Activated T-helper 2 cell treated with anti-CD3 and anti-CD28 coated beads, Interferon-gamma antibody, Interleukin-2, Interleukin-4, amounts not matched to agents 10 μg/mL and 5 μg/mL and 100 μg/mL, durations not matched to agents 14 hours and 24 hours and 36 hours (primary cell): ENCODE measurements around the gene STRA8. TPM values are rescaled to one million over a fixed set of nuclear protein-coding genes. Genes with fewer than 3 reads are reported as not detected.

Source experiments
- DNase-seq: peaks from one replicate; pipeline ENCODE4 v3.0.0; 2021; ENCODE audit warnings: low spot score
- H3K27ac Mint-ChIP-seq: one replicate; pipeline ENCODE4 v1.8.0; 2021; ENCODE audit warnings: mixed read lengths
- H3K27me3 Mint-ChIP-seq: one replicate; pipeline ENCODE4 v1.8.0; 2021; ENCODE audit warnings: low read depth, mixed read lengths
- H3K36me3 Mint-ChIP-seq: one replicate; pipeline ENCODE4 v1.8.0; 2021; ENCODE audit warnings: low read depth, mixed read lengths
- H3K4me1 Mint-ChIP-seq: one replicate; pipeline ENCODE4 v1.8.0; 2021; ENCODE audit warnings: low read depth, mixed read lengths
- H3K4me3 Mint-ChIP-seq: one replicate; pipeline ENCODE4 v1.8.0; 2021; ENCODE audit warnings: low read depth, mild to moderate bottlenecking, moderate library complexity, mixed read lengths
- H3K9me3 Mint-ChIP-seq: one replicate; pipeline ENCODE4 v1.8.0; 2021; ENCODE audit warnings: mixed read lengths
- intact Hi-C: fragments of 100-400 bp; cut with micrococcal nuclease; formaldehyde crosslinking; loops from one replicate; pipeline ENCODE4 v1.15.1; 2023
- total RNA-seq: library from RNA; stranded (reverse); gene quantifications from 2 replicates; pipeline ENCODE4 v1.2.3, GENCODE V29; 2022

Gene STRA8
- total RNA-seq, result not detected in 2 replicates

GRCh38 chr7:135233570-135233969, at the start of gene STRA8:
STRA8 (plus strand) TSS chr7:135233838; CDS start chr7:135240525, 6,687 bp downstream.
- intact Hi-C loops, result no loop called here
- H3K27ac Mint-ChIP-seq, result no peak within 1 kb of the TSS
- H3K27me3 Mint-ChIP-seq, result peaks cover 1% of the 10 kb centered on the region

GRCh38 chr7:135184254-135184841, 49.3 kb upstream of the STRA8 start:
- no peak for DNase-seq
- Mint-ChIP-seq H3K4me3 (no peak overlapping the region), H3K4me1 (peaks cover 2% of the 10 kb centered on the region), H3K27ac (no peak overlapping the region), H3K36me3 (peaks cover 84% of the 10 kb centered on the region), H3K9me3 (peaks cover 25% of the 10 kb centered on the region), H3K27me3 (no peaks in the 10 kb centered on the region)
- intact Hi-C loops, result no loop called here

More at GRCh38 chr7:135233570-135233969, at the start of gene STRA8:
- H3K36me3 Mint-ChIP-seq, result no peaks in the 10 kb centered on the region
- peaks cover 10% of the 10 kb centered on the region for H3K4me1 Mint-ChIP-seq
- no peak within 1 kb of the TSS for H3K4me3 Mint-ChIP-seq
- peaks cover 3% of the 10 kb centered on the region for H3K9me3 Mint-ChIP-seq
- DNase-seq, result no peak

GRCh38 chr7:135185471-135186260, 48.0 kb upstream of the STRA8 start:
- H3K36me3 Mint-ChIP-seq, result peaks cover 87% of the 10 kb centered on the region
- intact Hi-C loops, result no loop called here
- DNase-seq, result no peak
- no peak overlapping the region for H3K4me3 Mint-ChIP-seq
- peaks cover 17% of the 10 kb centered on the region for H3K9me3 Mint-ChIP-seq
- no peak overlapping the region for H3K27ac Mint-ChIP-seq
- H3K27me3 Mint-ChIP-seq, result no peaks in the 10 kb centered on the region
- no peaks in the 10 kb centered on the region for H3K4me1 Mint-ChIP-seq

GRCh38 chr7:135186261-135186540, 47.4 kb upstream of the STRA8 start:
- Mint-ChIP-seq H3K4me3 (no peak overlapping the region), H3K27ac (no peak overlapping the region), H3K9me3 (peaks cover 13% of the 10 kb centered on the region), H3K36me3 (peaks cover 86% of the 10 kb centered on the region), H3K4me1 (no peaks in the 10 kb centered on the region), H3K27me3 (no peaks in the 10 kb centered on the region)
- no peak for DNase-seq
- intact Hi-C loops, result no loop called here

GRCh38 chr7:135186841-135187253, 46.8 kb upstream of the STRA8 start:
- no peak for DNase-seq
- Mint-ChIP-seq H3K9me3 (peaks cover 7% of the 10 kb centered on the region), H3K27me3 (no peaks in the 10 kb centered on the region), H3K36me3 (peaks cover 85% of the 10 kb centered on the region), H3K4me3 (no peak overlapping the region), H3K27ac (no peak overlapping the region), H3K4me1 (no peaks in the 10 kb centered on the region)
- intact Hi-C loops, result no loop called here

- H3K36me3 Mint-ChIP-seq, result peaks cover 82% of the 10 kb centered on the region
- no peaks in the 10 kb centered on the region for H3K9me3 Mint-ChIP-seq
- intact Hi-C loops, result no loop called here
- DNase-seq, result no peak
- no peaks in the 10 kb centered on the region for H3K27me3 Mint-ChIP-seq
- no peaks in the 10 kb centered on the region for H3K4me1 Mint-ChIP-seq
- H3K27ac Mint-ChIP-seq, result no peak overlapping the region
- H3K4me3 Mint-ChIP-seq, result no peak overlapping the region
Measured at GRCh38 chr7:135188298-135188984, 45.2 kb upstream of the STRA8 start.

- H3K27me3 Mint-ChIP-seq, result no peaks in the 10 kb centered on the region
- no peaks in the 10 kb centered on the region for H3K9me3 Mint-ChIP-seq
- intact Hi-C loops, result no loop called here
- H3K36me3 Mint-ChIP-seq, result peaks cover 81% of the 10 kb centered on the region
- no peak overlapping the region for H3K27ac Mint-ChIP-seq
- H3K4me1 Mint-ChIP-seq, result no peaks in the 10 kb centered on the region
- DNase-seq, result no peak
- H3K4me3 Mint-ChIP-seq, result no peak overlapping the region
Measured at GRCh38 chr7:135189221-135189662, 44.4 kb upstream of the STRA8 start.

GRCh38 chr7:135189961-135190360, 43.7 kb upstream of the STRA8 start:
- Mint-ChIP-seq H3K9me3 (no peaks in the 10 kb centered on the region), H3K27me3 (no peaks in the 10 kb centered on the region), H3K4me1 (no peaks in the 10 kb centered on the region), H3K4me3 (no peak overlapping the region), H3K36me3 (peaks cover 83% of the 10 kb centered on the region), H3K27ac (no peak overlapping the region)
- no peak for DNase-seq
- intact Hi-C loops, result no loop called here

- Mint-ChIP-seq H3K27ac (no peak overlapping the region), H3K4me1 (no peaks in the 10 kb centered on the region), H3K9me3 (no peaks in the 10 kb centered on the region), H3K36me3 (peaks cover 78% of the 10 kb centered on the region), H3K27me3 (no peaks in the 10 kb centered on the region), H3K4me3 (no peak overlapping the region)
- no peak for DNase-seq
- intact Hi-C loops, result no loop called here
Measured at GRCh38 chr7:135190703-135191102, 42.9 kb upstream of the STRA8 start.

GRCh38 chr7:135192914-135193536, 40.6 kb upstream of the STRA8 start:
- no peak for DNase-seq
- Mint-ChIP-seq H3K9me3 (no peaks in the 10 kb centered on the region), H3K27ac (no peak overlapping the region), H3K4me1 (no peaks in the 10 kb centered on the region), H3K4me3 (no peak overlapping the region), H3K36me3 (peaks cover 75% of the 10 kb centered on the region), H3K27me3 (no peaks in the 10 kb centered on the region)
- intact Hi-C loops, result no loop called here

GRCh38 chr7:135193615-135194081, 40.0 kb upstream of the STRA8 start:
- DNase-seq, result no peak
- H3K9me3 Mint-ChIP-seq, result no peaks in the 10 kb centered on the region
- peaks cover 3% of the 10 kb centered on the region for H3K4me1 Mint-ChIP-seq
- no peak overlapping the region for H3K27ac Mint-ChIP-seq
- H3K4me3 Mint-ChIP-seq, result no peak overlapping the region
- H3K36me3 Mint-ChIP-seq, result peaks cover 76% of the 10 kb centered on the region
- no peaks in the 10 kb centered on the region for H3K27me3 Mint-ChIP-seq
- intact Hi-C loops, result no loop called here

GRCh38 chr7:135194494-135195095, 39.0 kb upstream of the STRA8 start:
- H3K27ac Mint-ChIP-seq, result no peak overlapping the region
- no peaks in the 10 kb centered on the region for H3K9me3 Mint-ChIP-seq
- no peak for DNase-seq
- H3K4me3 Mint-ChIP-seq, result no peak overlapping the region
- peaks cover 76% of the 10 kb centered on the region for H3K36me3 Mint-ChIP-seq
- peaks cover 3% of the 10 kb centered on the region for H3K4me1 Mint-ChIP-seq
- intact Hi-C loops, result no loop called here
- no peaks in the 10 kb centered on the region for H3K27me3 Mint-ChIP-seq
